Fibroblast of gingiva (primary cell): Measurements from ENCODE around the gene TWIST2.

Source experiments
- DNase-seq: peaks from one replicate; pipeline ENCODE4 v3.0.0-alpha.2; 2011; ENCODE audit warnings: low read depth

TWIST2 gene

GRCh38 chr2:238904716-238905115 lies 56.8 kb downstream of the TWIST2 start:
- no peak for DNase-seq

GRCh38 chr2:238905224-238905623 lies 57.3 kb downstream of the TWIST2 start:
- no peak for DNase-seq

- DNase-seq, result no peak
Observed at GRCh38 chr2:238905644-238906043, 57.8 kb downstream of the TWIST2 start.

GRCh38 chr2:238906254-238906935 lies 58.5 kb downstream of the TWIST2 start:
- no peak for DNase-seq

GRCh38 chr2:238906936-238907716 lies 59.2 kb downstream of the TWIST2 start:
- DNase-seq, result peak; percentile 60

- DNase-seq, result no peak
Observed at GRCh38 chr2:238907717-238908173, 59.9 kb downstream of the TWIST2 start.

- DNase-seq, result peak; percentile 92
Observed at GRCh38 chr2:238908960-238909951, 61.4 kb downstream of the TWIST2 start.

GRCh38 chr2:238910751-238911351 lies 63.0 kb downstream of the TWIST2 start:
- DNase-seq, result no peak

GRCh38 chr2:238911376-238912227 lies 63.7 kb downstream of the TWIST2 start:
- DNase-seq, result no peak

GRCh38 chr2:238912228-238912915 lies 64.5 kb downstream of the TWIST2 start:
- DNase-seq, result no peak

GRCh38 chr2:238912916-238913875 lies 65.3 kb downstream of the TWIST2 start:
- no peak for DNase-seq

- DNase-seq, result no peak
Observed at GRCh38 chr2:238913931-238914647, 66.2 kb downstream of the TWIST2 start.

GRCh38 chr2:238914648-238915015 lies 66.7 kb downstream of the TWIST2 start:
- no peak for DNase-seq

- DNase-seq, result no peak
Observed at GRCh38 chr2:238915196-238915595, 67.3 kb downstream of the TWIST2 start.

- DNase-seq, result no peak
Observed at GRCh38 chr2:238915596-238915995, 67.7 kb downstream of the TWIST2 start.

- DNase-seq, result no peak
Observed at GRCh38 chr2:238916176-238916874, 68.4 kb downstream of the TWIST2 start.

GRCh38 chr2:238916875-238917590 lies 69.1 kb downstream of the TWIST2 start:
- no peak for DNase-seq
